ENCODE results near the gene SYT8.

- TF ChIP-seq CTCF (IDR thresholded peaks at IDR 0.05) (no peak), EZH2 (IDR thresholded peaks at IDR 0.05; ENCODE audit: borderline replicate concordance, insufficient read depth, low read depth, low read length, poor library complexity, severe bottlenecking) (no peak)
These were observed 6.1 kb downstream of the SYT8 start for GRCh38 chr11:1840780-1841480.

Measured in B cell (primary cell).